Adrenal gland (tissue), 5 donors: ENCODE measurements around the gene RCCD1.

Experiments used
- CTCF ChIP-seq, 6 experiments: fragments of 450-650 bp in 4 of 6; fragments of 200-600 bp in 2 of 6; sonication (generic) in 1 of 6; IDR thresholded peaks; 1 replicate in 5 of 6; 2 replicates in 1 of 6; pipeline versions ENCODE4 v1.5.1 to v1.8.0; 2016 to 2021; ENCODE audit warnings: antibody characterized with exemption in 6 of 6, mild to moderate bottlenecking in 2 of 6, moderate library complexity in 1 of 6
- POLR2A ChIP-seq, 2 donors: fragments of 450-650 bp; IDR thresholded peaks; one replicate each; pipeline ENCODE4 v1.6.1; 2017; ENCODE audit warnings: antibody characterized with exemption in 2 of 2, mild to moderate bottlenecking in 2 of 2, moderate library complexity in 1 of 2
- donor health status: DM: no; HTN: no; CAD: no.

DNA sequence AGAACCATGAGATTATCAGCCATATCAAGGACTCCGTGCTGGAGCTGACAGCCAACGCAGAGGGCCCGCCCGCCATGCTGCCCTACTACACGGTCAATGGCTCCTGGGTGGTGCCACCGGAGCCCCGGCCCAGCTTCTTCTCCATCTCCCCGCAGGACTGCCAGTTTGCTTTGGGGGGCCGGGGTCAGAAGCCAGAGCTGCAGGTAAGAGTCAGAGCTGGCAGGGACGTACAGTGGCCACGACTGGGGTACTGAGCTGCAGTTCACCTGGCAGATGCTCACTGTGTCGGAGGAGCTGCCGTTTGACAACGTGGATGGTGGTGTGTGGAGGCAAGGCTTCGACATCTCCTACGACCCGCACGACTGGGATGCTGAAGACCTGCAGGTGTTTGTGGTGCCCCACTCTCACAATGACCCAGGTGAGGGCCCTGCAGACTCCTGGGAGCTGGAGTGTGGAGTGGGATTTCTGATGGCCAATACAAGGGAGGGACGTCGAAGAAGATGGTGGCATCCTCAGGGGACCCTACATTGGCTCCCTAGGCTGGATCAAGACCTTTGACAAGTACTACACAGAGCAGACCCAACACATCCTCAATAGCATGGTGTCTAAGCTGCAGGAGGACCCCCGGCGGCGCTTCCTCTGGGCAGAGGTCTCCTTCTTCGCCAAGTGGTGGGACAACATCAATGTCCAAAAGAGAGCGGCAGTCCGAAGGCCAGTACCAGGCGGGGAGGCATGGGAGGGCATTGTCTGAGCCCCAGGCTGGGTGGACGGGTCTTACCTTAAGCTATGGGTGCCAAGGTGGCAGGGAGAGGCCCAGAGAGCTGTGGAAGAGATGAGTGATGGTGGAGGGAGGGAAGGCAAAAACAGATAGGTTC, 49.1 kb upstream of the RCCD1 start:
- TF ChIP-seq CTCF (IDR thresholded peaks at IDR 0.05) (no peak), POLR2A (IDR thresholded peaks at IDR 0.05) (no peak)
